H1 (cell line): ENCODE results near the gene HMGCS2. TPM values are rescaled to one million over a fixed set of nuclear protein-coding genes. Genes with fewer than 3 reads are reported as not detected.

Experiments used
- CTCF ChIA-PET: fragments of 300-600 bp; sonication (Branson Sonifier 250); formaldehyde crosslinking; loops from one replicate; lab custom pipeline; 2021; ENCODE audit not compliant: partially characterized antibody; lab: Charles Lee
- POLR2A ChIA-PET: fragments of 300-600 bp; sonication (Branson Sonifier 250); formaldehyde crosslinking; loops from one replicate; lab custom pipeline; 2021; ENCODE audit warnings: inconsistent platforms; ENCODE audit not compliant: partially characterized antibody; lab: Charles Lee
- DNase-seq, 2 experiments: peaks; one replicate each; pipeline versions ENCODE4 v3.0.0 to v3.0.0-alpha.2; 2010 to 2022; ENCODE audit warnings: low spot score in 2 of 2, low read depth in 1 of 2, mixed read lengths in 1 of 2
- FAIRE-seq: peaks from 2 replicates; lab custom pipeline; 2011; peaks lifted over from hg19 to GRCh38; lab: Jason Lieb, UNC
- H2AFZ ChIP-seq: 2 replicates; pipeline ENCODE4 v1.8.1; 2012; ENCODE audit warnings: low read length, inconsistent platforms
- H2AK5ac ChIP-seq: 2 replicates; pipeline ENCODE4 v1.6.1; 2013; ENCODE audit warnings: low read depth, low read length
- H2BK120ac ChIP-seq: replicated peaks from 2 replicates; pipeline ENCODE3; 2013; ENCODE audit warnings: low read depth, low read length, inconsistent platforms
- H2BK12ac ChIP-seq: 2 replicates; pipeline ENCODE4 v1.6.1; 2013; ENCODE audit warnings: low read depth, low read length
- H2BK15ac ChIP-seq: 2 replicates; pipeline ENCODE4 v1.6.1; 2013; ENCODE audit warnings: low read length
- H2BK20ac ChIP-seq: 2 replicates; pipeline ENCODE4 v1.6.1; 2013; ENCODE audit warnings: low read length
- H2BK5ac ChIP-seq: 2 replicates; pipeline ENCODE4 v1.6.1; 2013; ENCODE audit warnings: low read depth, low read length
- H3K14ac ChIP-seq: 2 replicates; pipeline ENCODE4 v1.6.1; 2013; ENCODE audit warnings: inconsistent platforms; ENCODE audit not compliant: insufficient read length
- H3K18ac ChIP-seq: 2 replicates; pipeline ENCODE4 v1.6.1; 2013; ENCODE audit warnings: low read length; ENCODE audit errors: extremely low read depth
- H3K23ac ChIP-seq: 2 replicates; pipeline ENCODE4 v1.6.1; 2013; ENCODE audit warnings: inconsistent platforms; ENCODE audit not compliant: insufficient read length
- H3K23me2 ChIP-seq: 2 replicates; pipeline ENCODE4 v1.6.1; 2013; ENCODE audit warnings: low read depth, low read length
- H3K27ac ChIP-seq: 2 replicates; pipeline ENCODE4 v1.6.1; 2011; ENCODE audit warnings: low read depth, low read length, inconsistent platforms
- H3K27me3 ChIP-seq, 4 experiments: replicated peaks in 1 of 4; 1 replicate in 1 of 4; 2 replicates in 3 of 4; pipeline versions ENCODE4 v1.6.1 to v1.8.1; 2011 to 2013; ENCODE audit warnings: low read length in 3 of 4, mild to moderate bottlenecking in 3 of 4, inconsistent platforms in 2 of 4, mixed read lengths in 2 of 4, moderate library complexity in 1 of 4; ENCODE audit not compliant: control insufficient read depth in 3 of 4, insufficient read depth in 3 of 4; ENCODE audit errors: extremely low read depth in 1 of 4
- H3K36me3 ChIP-seq, 4 experiments: 2 replicates each; pipeline versions ENCODE4 v1.6.1 to v1.8.1; 2011 to 2013; ENCODE audit warnings: mild to moderate bottlenecking in 4 of 4, low read length in 3 of 4, moderate library complexity in 2 of 4, control low read depth in 1 of 4, inconsistent platforms in 1 of 4; ENCODE audit not compliant: insufficient read depth in 4 of 4, control insufficient read depth in 2 of 4
- H3K4ac ChIP-seq: replicated peaks from 2 replicates; pipeline ENCODE3; 2013; ENCODE audit warnings: low read length, low read depth, mixed read lengths, inconsistent platforms; ENCODE audit not compliant: insufficient read length
- H3K4me1 ChIP-seq, 4 experiments: replicated peaks in 1 of 4; 1 replicate in 1 of 4; 2 replicates in 3 of 4; pipeline versions ENCODE4 v1.6.1 to v1.8.1; 2011 to 2013; ENCODE audit warnings: low read length in 3 of 4, inconsistent platforms in 2 of 4, mixed read lengths in 1 of 4; ENCODE audit not compliant: insufficient read depth in 4 of 4, control insufficient read depth in 3 of 4
- H3K4me2 ChIP-seq, 2 experiments: 2 replicates each; pipeline versions ENCODE4 v1.6.1 to v1.8.1; 2011 to 2013; ENCODE audit warnings: low read depth in 2 of 2, low read length in 2 of 2, control low read depth in 1 of 2, inconsistent platforms in 1 of 2, mild to moderate bottlenecking in 1 of 2; ENCODE audit not compliant: insufficient read depth in 1 of 2
- H3K4me3 ChIP-seq, 4 experiments: fragments of 200-600, 300-600 bp in 1 of 4; sonication (generic), shearing (Covaris generic), sonication (Bioruptor Twin) in 1 of 4; 2 replicates each; pipeline versions ENCODE4 v1.5.1 to v1.8.1; 2011 to 2016; ENCODE audit warnings: low read length in 4 of 4, low read depth in 3 of 4, control low read depth in 2 of 4, inconsistent platforms in 2 of 4, mild to moderate bottlenecking in 2 of 4, mixed read lengths in 1 of 4, moderate library complexity in 1 of 4; ENCODE audit not compliant: insufficient read depth in 2 of 4; ENCODE audit errors: extremely low read depth in 1 of 4
- H3K56ac ChIP-seq: replicated peaks from 2 replicates; pipeline ENCODE3; 2013; ENCODE audit warnings: low read depth, mild to moderate bottlenecking, mixed read lengths, low read length, inconsistent platforms; ENCODE audit not compliant: insufficient read length
- H3K79me1 ChIP-seq: 2 replicates; pipeline ENCODE4 v1.6.1; 2013; ENCODE audit warnings: low read depth, low read length, control low read depth
- H3K79me2 ChIP-seq, 2 experiments: 2 replicates each; pipeline versions ENCODE4 v1.6.1 to v1.8.1; 2012 to 2013; ENCODE audit warnings: low read length in 2 of 2, mild to moderate bottlenecking in 2 of 2, inconsistent platforms in 1 of 2; ENCODE audit not compliant: insufficient read depth in 2 of 2, control insufficient read depth in 1 of 2
- H3K9ac ChIP-seq, 4 experiments: replicated peaks in 1 of 4; 1 replicate in 1 of 4; 2 replicates in 3 of 4; pipeline versions ENCODE4 v1.6.1 to v1.8.1; 2011 to 2013; ENCODE audit warnings: low read depth in 3 of 4, low read length in 3 of 4, control low read depth in 2 of 4, mild to moderate bottlenecking in 2 of 4, moderate library complexity in 2 of 4, inconsistent platforms in 1 of 4; ENCODE audit errors: extremely low read depth in 1 of 4
- H3K9me3 ChIP-seq, 2 experiments: 2 replicates each; pipeline versions ENCODE4 v1.6.1 to v1.8.1; 2012 to 2013; ENCODE audit warnings: mild to moderate bottlenecking in 2 of 2, moderate library complexity in 2 of 2, control low read depth in 1 of 2, inconsistent platforms in 1 of 2, low read depth in 1 of 2, low read length in 1 of 2, mixed read lengths in 1 of 2; ENCODE audit not compliant: insufficient read depth in 2 of 2
- H4K20me1 ChIP-seq, 2 experiments: replicated peaks in 1 of 2; 2 replicates each; pipeline versions ENCODE3 to v1.8.1; 2011 to 2013; ENCODE audit warnings: inconsistent platforms in 2 of 2, low read length in 2 of 2, mild to moderate bottlenecking in 1 of 2; ENCODE audit not compliant: insufficient read depth in 2 of 2, control insufficient read depth in 1 of 2
- H4K5ac ChIP-seq: 2 replicates; pipeline ENCODE4 v1.6.1; 2013; ENCODE audit warnings: low read length, low read depth, mixed read lengths, inconsistent platforms; ENCODE audit not compliant: insufficient read length
- H4K8ac ChIP-seq: 2 replicates; pipeline ENCODE4 v1.8.0; 2013; ENCODE audit warnings: mild to moderate bottlenecking, moderate library complexity, low read length, inconsistent platforms; ENCODE audit not compliant: insufficient read depth; ENCODE audit errors: extremely low read depth
- H4K91ac ChIP-seq: replicated peaks from 2 replicates; pipeline ENCODE3; 2013; ENCODE audit warnings: low read length, mixed read lengths, inconsistent platforms; ENCODE audit not compliant: insufficient read length
- EP300 ChIP-seq, 2 experiments: IDR thresholded peaks; 1 replicate in 1 of 2; 2 replicates in 1 of 2; pipeline ENCODE4 v1.6.1; 2011 to 2012; ENCODE audit warnings: low read depth in 2 of 2, low read length in 2 of 2, mild to moderate bottlenecking in 2 of 2, borderline replicate concordance in 1 of 2, inconsistent platforms in 1 of 2, moderate library complexity in 1 of 2
- RNF2 ChIP-seq: fragments of 200-900, 300-1000 bp; sonication (generic); IDR thresholded peaks from 2 replicates; pipeline ENCODE4 v1.7.1; 2016; ENCODE audit warnings: borderline replicate concordance, low read depth, mild to moderate bottlenecking, antibody characterized with exemption, low read length; ENCODE audit not compliant: poor library complexity, severe bottlenecking; ENCODE audit errors: missing control alignments
- ZNF274 ChIP-seq: IDR thresholded peaks from 2 replicates; pipeline ENCODE4 v1.7.0; 2012; ENCODE audit warnings: low read length, borderline replicate concordance; ENCODE audit errors: extremely low read depth
- WGBS, 2 experiments: shearing (Covaris generic) in 1 of 2; methylation state at CpG; one replicate each; pipeline versions ENCODE4 v1.1.6 to v1.1.7; 2013 to 2015; ENCODE audit warnings: low lambda C conversion rate in 2 of 2, mixed read lengths in 2 of 2, inconsistent platforms in 1 of 2, low coverage in 1 of 2, missing lambda C conversion rate in 1 of 2; ENCODE audit not compliant: insufficient replicate concordance in 2 of 2, insufficient coverage in 1 of 2, insufficient read length in 1 of 2; ENCODE audit errors: extremely low coverage in 1 of 2, missing lambda C conversion rate in 1 of 2; 5-methylcytosine and 5-hydroxymethylcytosine counted together
- polyA plus RNA-seq, 7 experiments: library from polyadenylated mRNA; depleted of rRNA in 3 of 7; stranded (reverse) in 5 of 7; unstranded in 2 of 7; fragments of >200 nt in 5 of 7; fragments of 200-250 nt in 2 of 7; gene quantifications; 1 replicate in 5 of 7; 2 replicates in 1 of 7; 4 replicates in 1 of 7; pipeline versions ENCODE4 v1.2.1 to v1.2.3, GENCODE V29; 2011 to 2013; ENCODE audit warnings: missing spikeins in 2 of 7, mixed read lengths in 2 of 7
- total RNA-seq: library from RNA; stranded (reverse); fragmentation: NEBNext Ultra II Directional; extraction: Animal tissue kit (Norgen Biotek cat#: 25700); gene quantifications from 2 replicates; pipeline ENCODE4 v1.2.1, GENCODE V29; 2021

HMGCS2 gene
- total and polyA plus RNA-seq, 2 of the 8 experiments (the other 6 are each of a cell fraction or from before 2014, with no cell fraction given) = not detected

DNA sequence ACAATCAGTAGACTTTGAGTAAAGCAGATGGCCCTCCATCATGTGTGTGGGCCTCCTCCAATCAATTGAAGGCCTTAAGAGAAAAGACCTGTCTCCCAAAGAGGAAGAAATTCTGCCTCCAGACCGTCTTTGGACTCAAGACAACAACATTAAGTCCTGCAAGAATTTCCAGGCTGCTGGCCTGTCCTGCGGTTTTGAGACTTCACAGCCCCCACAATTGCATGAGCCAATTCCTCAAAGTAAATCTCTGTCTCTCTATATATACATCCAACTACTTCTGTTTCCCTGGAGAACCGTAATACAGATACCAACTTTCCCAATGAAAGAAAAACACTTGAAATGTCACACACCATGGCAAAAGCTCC lies 26.2 kb upstream of the HMGCS2 start:
- Histone ChIP-seq H4K91ac (no peak overlapping the region), H2AK5ac (no peak overlapping the region), H3K4me2 (no peak overlapping the region), H3K23me2 (no peaks in the 10 kb centered on the region; the same call in 1 of the 2 replicates), H3K9me3 (no peaks in the 10 kb centered on the region), H3K18ac (no peak overlapping the region), H4K5ac (no peak overlapping the region), H3K36me3 (no peaks in the 10 kb centered on the region), H2BK20ac (no peak overlapping the region), H3K79me1 (no peaks in the 10 kb centered on the region), H3K27ac (no peak overlapping the region), H3K56ac (no peak overlapping the region), H2BK5ac (no peak overlapping the region), H3K27me3 (no peaks in the 10 kb centered on the region; a peak in 1 of 7 replicates), H2BK12ac (no peak overlapping the region), H3K79me2 (no peaks in the 10 kb centered on the region), H3K4me3 (no peak overlapping the region), H4K20me1 (no peaks in the 10 kb centered on the region), H3K9ac (no peak overlapping the region), H3K4ac (no peak overlapping the region), H4K8ac (no peak overlapping the region), H3K23ac (no peak overlapping the region), H2BK120ac (no peak overlapping the region), H3K4me1 (peaks cover 0 to 3% (median 0%) of the 10 kb centered on the region in 4 experiments; a peak in 1 of 7 replicates), H3K14ac (no peak overlapping the region), H2BK15ac (no peak overlapping the region), H2AFZ (no peak overlapping the region)
- POLR2A ChIA-PET = interaction anchor here (1.3 kb wide), 1 partner anchor 9 kb away, joined by 3 read pairs; no protein-coding TSS in a partner anchor
- CTCF ChIA-PET = interaction anchor here (1.3 to 11.9 kb wide), 3 partner anchors 13 to 51 kb away, joined by 3 to 76 read pairs (median 10); partner anchors contain the start of gene REG4
- DNase-seq (peak in 1 of 2 experiments; percentile 10), FAIRE-seq (no peak)
- WGBS, 2 experiments = 94% methylated on average over 3 of the region's 3 CpGs; no CpG with 5 or more reads in 1 of the 2 experiments
- TF ChIP-seq RNF2 (no peak), EP300 (IDR thresholded peaks at IDR 0.05; ENCODE audit: borderline replicate concordance in 1 of 2, low read depth in 2 of 2, low read length in 2 of 2) (no peak), ZNF274 (no peak)
